Neural progenitor cell (in vitro differentiated cells): ENCODE measurements around the gene PRKCD. TPM values are rescaled to one million over a fixed set of nuclear protein-coding genes. Genes with fewer than 3 reads are reported as not detected.

ENCODE experiments used
- DNase-seq: peaks from one replicate; pipeline ENCODE4 v3.0.0-alpha.2; 2016; ENCODE audit warnings: low spot score
- H2AFZ ChIP-seq: fragments of 200-600 bp; sonication (generic); replicated peaks from 2 replicates; pipeline ENCODE4 v1.6.1; 2016; ENCODE audit warnings: antibody characterized with exemption
- H3F3A ChIP-seq: fragments of 200-600 bp; sonication (generic); 2 replicates; pipeline ENCODE4 v1.6.1; 2016; ENCODE audit warnings: antibody characterized with exemption, low read depth
- H3K27ac ChIP-seq: fragments of 200-600 bp; sonication (generic); 2 replicates; pipeline ENCODE4 v1.5.1; 2016; ENCODE audit warnings: mild to moderate bottlenecking
- H3K27me3 ChIP-seq: fragments of 200-600 bp; sonication (generic); 2 replicates; pipeline ENCODE4 v1.6.1; 2016; ENCODE audit warnings: mild to moderate bottlenecking, moderate library complexity
- H3K36me3 ChIP-seq: fragments of 200-600 bp; sonication (generic); 2 replicates; pipeline ENCODE4 v1.5.1; 2016
- H3K4me1 ChIP-seq: fragments of 200-600 bp; sonication (generic); 2 replicates; pipeline ENCODE4 v1.6.1; 2016; ENCODE audit warnings: mixed run types
- H3K4me2 ChIP-seq: fragments of 200-600 bp; sonication (generic); 2 replicates; pipeline ENCODE4 v1.6.1; 2016
- H3K4me3 ChIP-seq: fragments of 200-600 bp; sonication (generic); 2 replicates; pipeline ENCODE4 v1.5.1; 2016
- H3K79me2 ChIP-seq: fragments of 200-600 bp; sonication (generic); 2 replicates; pipeline ENCODE4 v1.6.1; 2016; ENCODE audit warnings: low read depth
- H3K9ac ChIP-seq: fragments of 200-600 bp; sonication (generic); 2 replicates; pipeline ENCODE4 v1.6.1; 2016
- H3K9me3 ChIP-seq: fragments of 200-600 bp; sonication (generic); 2 replicates; pipeline ENCODE4 v1.5.1; 2016; ENCODE audit warnings: low read depth
- H4K20me1 ChIP-seq: fragments of 200-600 bp; sonication (generic); 2 replicates; pipeline ENCODE4 v1.6.1; 2016; ENCODE audit warnings: low read depth
- H3K27ac Mint-ChIP-seq: 3 replicates; pipeline ENCODE4 v1.8.0; 2021; ENCODE audit warnings: mixed read lengths
- H3K27me3 Mint-ChIP-seq: 2 replicates; pipeline ENCODE4 v1.8.0; 2022; ENCODE audit warnings: low read depth, mild to moderate bottlenecking, inconsistent platforms, moderate library complexity, mixed read lengths; ENCODE audit not compliant: insufficient read depth
- H3K36me3 Mint-ChIP-seq: 3 replicates; pipeline ENCODE4 v1.8.0; 2021; ENCODE audit warnings: mixed read lengths
- H3K4me1 Mint-ChIP-seq: 3 replicates; pipeline ENCODE4 v1.8.0; 2021; ENCODE audit warnings: mixed read lengths
- H3K4me3 Mint-ChIP-seq: 3 replicates; pipeline ENCODE4 v1.8.0; 2021; ENCODE audit warnings: mild to moderate bottlenecking, moderate library complexity, mixed read lengths
- H3K9me3 Mint-ChIP-seq: 3 replicates; pipeline ENCODE4 v1.8.0; 2020; ENCODE audit warnings: mixed read lengths
- EZH2 ChIP-seq: fragments of 200-600 bp; sonication (generic); IDR thresholded peaks from 2 replicates; pipeline ENCODE4 v1.6.1; 2017; ENCODE audit warnings: antibody characterized with exemption, mild to moderate bottlenecking, moderate library complexity
- EZH2phosphoT487 ChIP-seq: fragments of 200-600 bp; sonication (generic); IDR thresholded peaks from 2 replicates; pipeline ENCODE4 v1.6.1; 2017; ENCODE audit warnings: antibody characterized with exemption
- total RNA-seq: library from RNA; depleted of rRNA; stranded (reverse); fragments of >200 nt; gene quantifications from 2 replicates; pipeline ENCODE4 v1.2.3, GENCODE V29; 2015; ENCODE audit warnings: low replicate concordance
- TF ChIP-seq, protein P1 (sequence below): fragments of 200-600 bp; sonication (generic); IDR thresholded peaks from 2 replicates; pipeline ENCODE4 v1.5.1; 2017; ENCODE audit warnings: antibody characterized with exemption, mild to moderate bottlenecking

The PRKCD gene
- 4.9 and 8.9 TPM in 2 replicates for total RNA-seq

- Histone ChIP-seq H3K79me2 (no peaks in the 10 kb centered on the region), H3K9me3 (no peaks in the 10 kb centered on the region), H3K9ac (no peak within 1 kb of the TSS), H2AFZ (peak within 1 kb of the TSS; percentile 93), H3K27me3 (peaks cover 52% of the 10 kb centered on the region), H4K20me1 (no peaks in the 10 kb centered on the region), H3K4me1 (peaks cover 19% of the 10 kb centered on the region), H3F3A (peaks cover 9% of the 10 kb centered on the region), H3K4me2 (peak within 1 kb of the TSS; percentile 94), H3K4me3 (peak within 1 kb of the TSS; percentile 72), H3K27ac (no peak within 1 kb of the TSS), H3K36me3 (no peaks in the 10 kb centered on the region)
- no peaks in the 10 kb centered on the region for H3K9me3 Mint-ChIP-seq
- TF ChIP-seq EZH2phosphoT487 (no peak), EZH2 (no peak)
- TF ChIP-seq, protein P1, sequence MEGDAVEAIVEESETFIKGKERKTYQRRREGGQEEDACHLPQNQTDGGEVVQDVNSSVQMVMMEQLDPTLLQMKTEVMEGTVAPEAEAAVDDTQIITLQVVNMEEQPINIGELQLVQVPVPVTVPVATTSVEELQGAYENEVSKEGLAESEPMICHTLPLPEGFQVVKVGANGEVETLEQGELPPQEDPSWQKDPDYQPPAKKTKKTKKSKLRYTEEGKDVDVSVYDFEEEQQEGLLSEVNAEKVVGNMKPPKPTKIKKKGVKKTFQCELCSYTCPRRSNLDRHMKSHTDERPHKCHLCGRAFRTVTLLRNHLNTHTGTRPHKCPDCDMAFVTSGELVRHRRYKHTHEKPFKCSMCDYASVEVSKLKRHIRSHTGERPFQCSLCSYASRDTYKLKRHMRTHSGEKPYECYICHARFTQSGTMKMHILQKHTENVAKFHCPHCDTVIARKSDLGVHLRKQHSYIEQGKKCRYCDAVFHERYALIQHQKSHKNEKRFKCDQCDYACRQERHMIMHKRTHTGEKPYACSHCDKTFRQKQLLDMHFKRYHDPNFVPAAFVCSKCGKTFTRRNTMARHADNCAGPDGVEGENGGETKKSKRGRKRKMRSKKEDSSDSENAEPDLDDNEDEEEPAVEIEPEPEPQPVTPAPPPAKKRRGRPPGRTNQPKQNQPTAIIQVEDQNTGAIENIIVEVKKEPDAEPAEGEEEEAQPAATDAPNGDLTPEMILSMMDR: peak; percentile 51
- peaks cover 26% of the 10 kb centered on the region for H3K4me1 Mint-ChIP-seq
- H3K36me3 Mint-ChIP-seq: peaks cover 2% of the 10 kb centered on the region
- no peak within 1 kb of the TSS for H3K27ac Mint-ChIP-seq
- peak within 1 kb of the TSS; percentile 88 for H3K4me3 Mint-ChIP-seq
- peak; percentile 93 for DNase-seq
- peaks cover 43% of the 10 kb centered on the region for H3K27me3 Mint-ChIP-seq
These were observed at the start of gene PRKCD for GRCh38 chr3:53160660-53161449. TSS of gene PRKCD (plus strand) at chr3:53161209. CDS start at chr3:53178423, 17,214 bp downstream.

- Histone ChIP-seq H3K4me2 (no peak overlapping the region), H3K27me3 (no peaks in the 10 kb centered on the region), H2AFZ (no peak overlapping the region), H3K9ac (no peak overlapping the region), H3K4me3 (no peak overlapping the region), H3K27ac (no peak overlapping the region), H3K79me2 (no peaks in the 10 kb centered on the region), H3K9me3 (no peaks in the 10 kb centered on the region), H3F3A (peaks cover 10% of the 10 kb centered on the region), H3K4me1 (no peaks in the 10 kb centered on the region), H4K20me1 (no peaks in the 10 kb centered on the region), H3K36me3 (peaks cover 9% of the 10 kb centered on the region)
- Mint-ChIP-seq H3K36me3 (peaks cover 6% of the 10 kb centered on the region), H3K4me1 (peaks cover 3% of the 10 kb centered on the region), H3K27me3 (no peaks in the 10 kb centered on the region), H3K27ac (no peak overlapping the region), H3K4me3 (no peak overlapping the region), H3K9me3 (no peaks in the 10 kb centered on the region)
- no peak for DNase-seq
- TF ChIP-seq, protein P1: no peak
- TF ChIP-seq EZH2 (no peak), EZH2phosphoT487 (no peak)
These were observed 49.2 kb upstream of the PRKCD start for GRCh38 chr3:53111822-53112221.

- Histone ChIP-seq H3K4me3 (no peak overlapping the region), H3K27me3 (no peaks in the 10 kb centered on the region), H2AFZ (no peak overlapping the region), H3K4me2 (no peak overlapping the region), H3K79me2 (no peaks in the 10 kb centered on the region), H3K36me3 (peaks cover 9% of the 10 kb centered on the region), H3K27ac (no peak overlapping the region), H3K4me1 (no peaks in the 10 kb centered on the region), H3K9me3 (no peaks in the 10 kb centered on the region), H3K9ac (no peak overlapping the region), H3F3A (peaks cover 10% of the 10 kb centered on the region), H4K20me1 (no peaks in the 10 kb centered on the region)
- DNase-seq: no peak
- Mint-ChIP-seq H3K36me3 (peaks cover 9% of the 10 kb centered on the region), H3K4me3 (no peak overlapping the region), H3K27ac (no peak overlapping the region), H3K9me3 (no peaks in the 10 kb centered on the region), H3K4me1 (peaks cover 3% of the 10 kb centered on the region), H3K27me3 (no peaks in the 10 kb centered on the region)
- TF ChIP-seq EZH2phosphoT487: no peak
- no peak for TF ChIP-seq EZH2
- TF ChIP-seq, protein P1: no peak
These were observed 47.6 kb upstream of the PRKCD start for GRCh38 chr3:53113293-53114010.
